ENCODE results near the gene ADORA2B. TPM values are rescaled to one million over a fixed set of nuclear protein-coding genes. Genes with fewer than 3 reads are reported as not detected.
"Not testable (repeated sequence)": the region's sequence is repeated elsewhere in the genome, so short reads cannot be mapped to it uniquely, and the experiment has no call there.

Gene ADORA2B
- total RNA-seq, 1 donor from 2014 or later, result 1.9 TPM

DNA sequence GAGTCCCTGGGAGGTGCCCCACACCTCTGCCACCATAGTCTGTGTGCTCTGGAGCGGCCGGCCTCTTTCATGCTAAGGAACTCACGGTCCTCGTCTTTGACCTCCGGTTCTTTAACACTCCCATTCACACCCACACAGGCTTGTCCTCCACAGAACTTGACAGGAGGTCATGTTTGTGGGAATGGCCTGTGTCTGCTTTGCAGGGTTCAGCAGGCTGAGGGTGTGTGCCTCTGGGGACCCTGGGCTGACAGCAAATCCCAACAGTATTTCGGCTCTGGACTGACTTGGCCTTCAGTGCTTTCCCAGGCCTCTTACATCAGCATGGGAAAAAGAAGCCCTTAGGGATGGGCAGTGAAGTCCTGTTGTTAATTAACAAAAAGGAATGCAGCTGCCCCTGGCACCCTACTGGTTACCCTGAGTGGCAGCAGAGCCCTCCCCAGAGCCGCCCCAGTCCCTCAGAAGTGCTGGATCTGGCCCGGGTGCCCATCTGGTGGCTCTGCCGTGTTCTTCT is 35.4 kb upstream of the ADORA2B start:
- Mint-ChIP-seq H3K4me1 (no peaks in the 10 kb centered on the region), H3K27ac (no peak overlapping the region), H3K4me3 (no peak overlapping the region), H3K9me3 (peaks cover 2% of the 10 kb centered on the region), H3K27me3 (ENCODE audit: insufficient read depth, low read depth) (peaks cover 2% of the 10 kb centered on the region), H3K36me3 (no peaks in the 10 kb centered on the region)
- Histone ChIP-seq H3K27me3 (no peaks in the 10 kb centered on the region), H3K4me1 (peaks cover 4% of the 10 kb centered on the region), H3K4me2 (no peak overlapping the region), H3K9me3 (ENCODE audit: low read depth) (no peaks in the 10 kb centered on the region), H3K9ac (no peak overlapping the region), H3K27ac (no peak overlapping the region), H3F3A (ENCODE audit: low read depth) (no peaks in the 10 kb centered on the region), H3K79me2 (ENCODE audit: low read depth) (no peaks in the 10 kb centered on the region), H3K4me3 (no peak overlapping the region), H3K36me3 (no peaks in the 10 kb centered on the region), H2AFZ (replicated peaks) (no peak overlapping the region), H4K20me1 (ENCODE audit: low read depth) (no peaks in the 10 kb centered on the region)
- DNase-seq (ENCODE audit: low spot score), result peak; percentile 23
- TF ChIP-seq EZH2phosphoT487 (IDR thresholded peaks at IDR 0.05) (no peak), EZH2 (IDR thresholded peaks at IDR 0.05) (no peak)
- TF ChIP-seq, protein P1, sequence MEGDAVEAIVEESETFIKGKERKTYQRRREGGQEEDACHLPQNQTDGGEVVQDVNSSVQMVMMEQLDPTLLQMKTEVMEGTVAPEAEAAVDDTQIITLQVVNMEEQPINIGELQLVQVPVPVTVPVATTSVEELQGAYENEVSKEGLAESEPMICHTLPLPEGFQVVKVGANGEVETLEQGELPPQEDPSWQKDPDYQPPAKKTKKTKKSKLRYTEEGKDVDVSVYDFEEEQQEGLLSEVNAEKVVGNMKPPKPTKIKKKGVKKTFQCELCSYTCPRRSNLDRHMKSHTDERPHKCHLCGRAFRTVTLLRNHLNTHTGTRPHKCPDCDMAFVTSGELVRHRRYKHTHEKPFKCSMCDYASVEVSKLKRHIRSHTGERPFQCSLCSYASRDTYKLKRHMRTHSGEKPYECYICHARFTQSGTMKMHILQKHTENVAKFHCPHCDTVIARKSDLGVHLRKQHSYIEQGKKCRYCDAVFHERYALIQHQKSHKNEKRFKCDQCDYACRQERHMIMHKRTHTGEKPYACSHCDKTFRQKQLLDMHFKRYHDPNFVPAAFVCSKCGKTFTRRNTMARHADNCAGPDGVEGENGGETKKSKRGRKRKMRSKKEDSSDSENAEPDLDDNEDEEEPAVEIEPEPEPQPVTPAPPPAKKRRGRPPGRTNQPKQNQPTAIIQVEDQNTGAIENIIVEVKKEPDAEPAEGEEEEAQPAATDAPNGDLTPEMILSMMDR (IDR thresholded peaks at IDR 0.05), result no peak

DNA sequence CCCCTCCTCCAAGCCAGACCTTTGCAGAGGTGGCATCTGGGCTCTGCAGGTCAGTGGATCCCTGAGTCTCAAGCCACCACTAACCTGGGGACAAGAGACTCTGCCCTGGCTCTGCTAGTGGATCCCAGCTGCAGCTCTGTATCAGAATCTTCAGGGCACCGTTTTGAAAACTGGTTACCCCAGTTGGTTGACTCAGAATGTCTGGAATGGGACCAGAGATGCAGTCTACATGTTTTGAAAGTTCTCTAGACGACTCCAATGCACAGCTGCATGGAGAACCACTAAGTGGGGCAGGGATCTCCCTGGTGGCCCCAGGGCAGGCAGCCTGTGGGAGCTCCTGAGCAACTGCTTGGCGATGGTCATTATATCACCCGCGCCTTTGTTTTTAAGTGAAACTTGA is 34.1 kb upstream of the ADORA2B start:
- no peak for TF ChIP-seq EZH2phosphoT487 (IDR thresholded peaks at IDR 0.05)
- no peak for TF ChIP-seq EZH2 (IDR thresholded peaks at IDR 0.05)
- TF ChIP-seq, protein P1 (IDR thresholded peaks at IDR 0.05), result no peak
- peaks cover 2% of the 10 kb centered on the region for H3K27me3 Mint-ChIP-seq (ENCODE audit: insufficient read depth, low read depth)
- Histone ChIP-seq H3K4me1 (peaks cover 4% of the 10 kb centered on the region), H3K27me3 (no peaks in the 10 kb centered on the region), H3K9me3 (ENCODE audit: low read depth) (no peaks in the 10 kb centered on the region), H3F3A (ENCODE audit: low read depth) (no peaks in the 10 kb centered on the region), H3K27ac (no peak overlapping the region), H3K4me3 (no peak overlapping the region), H3K4me2 (no peak overlapping the region), H3K36me3 (no peaks in the 10 kb centered on the region), H3K79me2 (ENCODE audit: low read depth) (no peaks in the 10 kb centered on the region), H3K9ac (no peak overlapping the region), H4K20me1 (ENCODE audit: low read depth) (no peaks in the 10 kb centered on the region), H2AFZ (replicated peaks) (no peak overlapping the region)
- peaks cover 5% of the 10 kb centered on the region for H3K9me3 Mint-ChIP-seq
- no peak for DNase-seq (ENCODE audit: low spot score)
- H3K4me3 Mint-ChIP-seq, result no peak overlapping the region
- no peak overlapping the region for H3K27ac Mint-ChIP-seq
- H3K36me3 Mint-ChIP-seq, result no peaks in the 10 kb centered on the region
- no peaks in the 10 kb centered on the region for H3K4me1 Mint-ChIP-seq

DNA sequence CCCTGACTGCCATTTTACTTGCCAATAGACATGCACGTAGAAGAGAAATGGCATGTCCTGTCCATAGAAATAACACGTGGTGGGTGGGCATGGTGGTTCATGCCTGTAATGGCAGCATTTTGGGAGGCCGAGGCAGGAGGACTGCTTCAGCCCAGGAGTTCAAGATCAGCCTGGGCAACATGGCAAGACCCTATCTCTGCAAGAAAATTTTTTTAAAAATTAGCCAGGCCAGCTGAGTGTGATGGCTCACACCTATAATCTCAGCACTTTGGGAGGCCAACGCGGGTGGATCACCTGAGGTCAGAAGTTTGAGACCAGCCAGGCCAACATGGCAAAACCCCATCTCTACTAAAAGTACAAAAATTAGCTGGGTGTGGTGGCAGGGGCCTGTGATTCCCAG is 33.2 kb upstream of the ADORA2B start:
- H3K4me3 ChIP-seq; H3K79me2 ChIP-seq (ENCODE audit: low read depth); DNase-seq (ENCODE audit: low spot score); H3K4me1 Mint-ChIP-seq; H4K20me1 ChIP-seq (ENCODE audit: low read depth); H3K27ac ChIP-seq; H3K9ac ChIP-seq; H3K27me3 Mint-ChIP-seq (ENCODE audit: insufficient read depth, low read depth); H3K36me3 ChIP-seq; H3K27ac Mint-ChIP-seq; H3K9me3 Mint-ChIP-seq; H3K4me3 Mint-ChIP-seq; H3F3A ChIP-seq (ENCODE audit: low read depth); H3K9me3 ChIP-seq (ENCODE audit: low read depth); H3K4me1 ChIP-seq; H3K36me3 Mint-ChIP-seq; H2AFZ ChIP-seq (replicated peaks); H3K27me3 ChIP-seq; H3K4me2 ChIP-seq: not testable (repeated sequence)

DNA sequence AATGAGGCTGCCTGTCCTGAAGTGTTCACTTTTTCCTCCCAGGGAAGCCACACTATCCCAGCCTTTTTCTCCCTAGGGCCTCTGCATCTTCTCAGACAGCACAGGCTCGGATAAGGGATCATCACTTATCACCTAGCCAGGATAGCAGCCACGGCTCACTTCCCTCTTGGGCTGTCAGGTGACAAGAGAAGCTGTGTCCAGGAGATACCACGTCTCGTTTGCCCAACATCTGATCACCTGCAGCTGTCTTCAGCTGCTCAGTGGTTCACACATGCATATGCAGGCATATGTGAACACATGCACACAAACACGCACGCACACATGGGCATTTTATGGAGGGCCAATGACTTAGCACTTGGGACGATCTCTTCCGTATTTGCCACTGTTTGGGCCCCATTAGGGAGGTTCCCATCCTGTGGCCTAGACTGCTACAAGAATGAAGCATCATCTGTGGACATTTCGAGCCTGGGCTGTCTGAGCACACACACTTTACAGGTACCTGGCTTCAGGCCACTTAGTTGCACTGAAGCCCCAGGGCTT is 32.4 kb upstream of the ADORA2B start:
- H3K36me3 Mint-ChIP-seq, result no peaks in the 10 kb centered on the region
- peaks cover 2% of the 10 kb centered on the region for H3K27me3 Mint-ChIP-seq (ENCODE audit: insufficient read depth, low read depth)
- Histone ChIP-seq H3K27me3 (no peaks in the 10 kb centered on the region), H3K36me3 (no peaks in the 10 kb centered on the region), H3F3A (ENCODE audit: low read depth) (no peaks in the 10 kb centered on the region), H4K20me1 (ENCODE audit: low read depth) (no peaks in the 10 kb centered on the region), H3K4me3 (no peak overlapping the region), H3K4me2 (no peak overlapping the region), H3K9me3 (ENCODE audit: low read depth) (no peaks in the 10 kb centered on the region), H3K4me1 (peaks cover 4% of the 10 kb centered on the region), H3K9ac (no peak overlapping the region), H2AFZ (replicated peaks) (no peak overlapping the region), H3K79me2 (ENCODE audit: low read depth) (no peaks in the 10 kb centered on the region), H3K27ac (no peak overlapping the region)
- DNase-seq (ENCODE audit: low spot score), result no peak
- no peak overlapping the region for H3K27ac Mint-ChIP-seq
- TF ChIP-seq, protein P1 (IDR thresholded peaks at IDR 0.05), result no peak
- TF ChIP-seq EZH2 (IDR thresholded peaks at IDR 0.05), result no peak
- no peak for TF ChIP-seq EZH2phosphoT487 (IDR thresholded peaks at IDR 0.05)
- H3K4me1 Mint-ChIP-seq, result peaks cover 2% of the 10 kb centered on the region
- H3K4me3 Mint-ChIP-seq, result peak overlapping the region; percentile 13
- peaks cover 5% of the 10 kb centered on the region for H3K9me3 Mint-ChIP-seq

All from neural progenitor cell (in vitro differentiated cells).